ENCODE results near the gene PGM5.

GRCh38 chr9:68455451-68455850 lies 99.0 kb downstream of the PGM5 start:
- TF ChIP-seq EZH2 (IDR thresholded peaks at IDR 0.05; ENCODE audit: low read depth) (no peak), CTCF (conservative IDR thresholded peaks at IDR 0.05) (no peak)
